Measurements from ENCODE around the gene RIC3.
A peak's percentile ranks its signal among the peaks of the same experiment; 100 is the strongest.

Gene RIC3

GRCh38 chr11:8066036-8066910 is 102.6 kb downstream of the RIC3 start:
- DNase-seq: peak; percentile 55

GRCh38 chr11:8065031-8065430 is 103.8 kb downstream of the RIC3 start:
- DNase-seq: no peak

GRCh38 chr11:8063324-8063723 is 105.5 kb downstream of the RIC3 start:
- no peak for DNase-seq

- DNase-seq: no peak
Observed at GRCh38 chr11:8062781-8063257, 106.0 kb downstream of the RIC3 start.

- DNase-seq: peak; percentile 43
Observed at GRCh38 chr11:8061555-8062428, 107.0 kb downstream of the RIC3 start.

GRCh38 chr11:8060801-8061554 is 107.8 kb downstream of the RIC3 start:
- DNase-seq: peak; percentile 33

GRCh38 chr11:8060146-8060719 is 108.6 kb downstream of the RIC3 start:
- DNase-seq: peak; percentile 25

- no peak for DNase-seq
Observed at GRCh38 chr11:8059571-8060011, 109.2 kb downstream of the RIC3 start.

- peak; percentile 31 for DNase-seq
Observed at GRCh38 chr11:8059030-8059429, 109.8 kb downstream of the RIC3 start.

- no peak for DNase-seq
Observed at GRCh38 chr11:8058216-8058615, 110.6 kb downstream of the RIC3 start.

GRCh38 chr11:8056810-8057463 is 111.9 kb downstream of the RIC3 start:
- DNase-seq: no peak
